HG03520 (cell line): ENCODE results near the gene RAB37.
A peak's percentile ranks its signal among the peaks of the same experiment; 100 is the strongest.

Experiments used
- ATAC-seq: cut with Tn5 transposase; IDR thresholded peaks from one replicate; pipeline ENCODE4 v1.9.1; 2021; ENCODE audit warnings: mild to moderate bottlenecking, moderate library complexity; ENCODE audit not compliant: unreplicated experiment

Gene RAB37

DNA sequence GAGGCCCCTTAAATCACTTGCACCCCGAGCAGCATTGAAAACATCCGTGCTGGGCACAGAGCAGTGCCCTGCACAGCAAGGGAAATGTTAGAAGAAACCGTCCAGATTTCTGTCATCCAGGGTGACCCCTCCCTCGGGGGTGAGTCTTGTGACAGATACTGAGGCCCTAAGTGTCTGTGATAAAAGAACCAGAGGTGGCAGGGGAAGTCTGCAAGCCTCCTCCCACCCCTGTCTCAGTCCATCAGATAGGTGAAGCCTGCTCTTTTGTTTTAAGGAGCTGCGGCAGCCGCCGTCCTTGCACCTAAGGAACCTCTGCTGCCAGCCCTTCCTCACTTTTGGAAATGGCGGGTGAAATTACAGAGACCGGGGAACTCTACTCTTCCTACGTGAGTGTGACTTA lies 39.9 kb downstream of the RAB37 start:
- ATAC-seq, result no peak

DNA sequence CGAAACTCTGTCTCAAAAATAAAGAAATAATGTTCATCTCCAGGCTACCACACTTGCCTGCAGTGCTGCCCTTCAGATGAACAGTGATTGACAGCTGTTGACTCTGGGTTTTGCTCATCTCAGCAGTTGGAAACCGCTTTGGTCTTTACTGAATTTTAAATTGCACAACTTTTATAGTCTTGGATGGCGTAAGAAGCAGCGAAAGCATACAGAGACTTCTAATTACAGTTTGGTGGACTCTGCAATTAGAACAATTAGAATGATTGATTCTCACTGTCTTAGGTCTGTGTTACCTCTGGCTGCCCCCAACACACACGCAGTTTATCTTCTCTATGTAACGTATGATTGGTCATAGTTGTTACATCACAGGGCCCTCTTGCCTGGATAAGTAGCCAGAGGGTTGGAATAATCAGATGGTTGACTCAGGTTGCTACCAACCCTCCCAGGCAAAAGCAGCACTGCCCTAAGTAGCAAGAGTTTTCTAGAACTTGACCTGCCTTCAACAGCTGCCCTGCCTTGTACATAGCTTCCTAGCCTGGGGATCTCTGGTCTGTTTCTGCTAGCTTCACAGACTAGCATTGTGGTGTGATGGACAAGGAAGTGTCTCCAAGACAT lies 41.0 kb downstream of the RAB37 start:
- ATAC-seq, result no peak

DNA sequence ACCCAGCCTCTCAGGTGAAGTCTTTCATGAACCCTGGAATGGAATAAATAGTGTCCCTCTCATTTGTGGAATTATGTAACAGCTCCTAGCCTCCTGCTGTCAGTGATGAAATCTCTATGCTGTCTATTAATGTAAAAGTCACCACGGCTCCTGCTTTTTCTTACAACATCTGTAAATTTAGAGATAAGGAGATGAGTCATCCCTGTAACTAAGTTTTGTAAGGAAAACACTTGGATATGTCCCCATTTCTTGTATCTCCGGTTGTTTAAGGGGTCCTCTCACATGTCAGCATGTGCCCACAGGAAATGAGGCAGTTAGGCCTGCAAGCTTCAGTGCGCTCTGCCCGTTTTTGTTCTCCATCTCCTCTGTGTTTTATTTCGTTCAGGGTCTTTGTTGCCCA lies 41.9 kb downstream of the RAB37 start:
- no peak for ATAC-seq

DNA sequence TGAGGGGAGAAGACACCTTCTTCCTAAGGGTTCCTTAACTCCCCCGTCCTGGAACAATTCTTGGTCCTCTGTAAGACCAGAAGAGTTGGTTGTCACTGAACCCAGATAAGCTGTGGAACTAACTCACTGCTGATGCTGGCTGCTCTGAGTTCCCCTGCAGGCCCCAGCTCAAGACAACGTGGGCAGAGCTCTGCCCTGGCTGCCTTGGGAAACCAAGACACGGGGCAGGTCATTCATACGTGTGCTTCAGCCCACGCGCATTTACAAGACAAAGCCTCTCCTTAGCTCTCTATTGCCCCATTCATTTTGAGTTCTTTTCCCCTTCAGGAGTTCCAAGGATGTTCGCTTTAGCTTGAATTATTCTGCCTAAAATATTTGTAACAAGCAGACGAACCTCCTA lies 42.4 kb downstream of the RAB37 start:
- ATAC-seq, result no peak

DNA sequence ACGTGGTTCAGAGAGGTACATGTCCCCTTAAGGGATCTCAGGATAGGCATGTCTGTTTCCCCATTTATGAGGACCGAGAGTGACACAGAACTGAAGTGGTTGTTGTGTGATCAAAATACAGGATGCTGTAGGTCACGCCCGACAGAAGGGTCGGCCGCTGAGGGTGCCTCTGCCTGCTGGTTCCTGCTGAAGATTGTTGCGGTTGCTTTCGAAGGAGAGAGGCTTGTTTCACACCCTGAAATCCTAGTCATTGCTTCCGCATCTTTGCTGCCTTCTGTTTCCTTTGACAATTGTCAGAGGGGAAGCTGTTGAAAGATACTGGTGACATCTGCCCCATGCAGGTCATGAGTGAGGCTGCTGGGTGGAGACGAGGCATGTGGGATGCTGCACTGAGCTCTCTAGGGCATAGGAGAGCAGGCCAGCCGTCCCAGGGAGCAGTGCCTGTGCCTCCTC lies 42.9 kb downstream of the RAB37 start:
- ATAC-seq, result peak; percentile 52

DNA sequence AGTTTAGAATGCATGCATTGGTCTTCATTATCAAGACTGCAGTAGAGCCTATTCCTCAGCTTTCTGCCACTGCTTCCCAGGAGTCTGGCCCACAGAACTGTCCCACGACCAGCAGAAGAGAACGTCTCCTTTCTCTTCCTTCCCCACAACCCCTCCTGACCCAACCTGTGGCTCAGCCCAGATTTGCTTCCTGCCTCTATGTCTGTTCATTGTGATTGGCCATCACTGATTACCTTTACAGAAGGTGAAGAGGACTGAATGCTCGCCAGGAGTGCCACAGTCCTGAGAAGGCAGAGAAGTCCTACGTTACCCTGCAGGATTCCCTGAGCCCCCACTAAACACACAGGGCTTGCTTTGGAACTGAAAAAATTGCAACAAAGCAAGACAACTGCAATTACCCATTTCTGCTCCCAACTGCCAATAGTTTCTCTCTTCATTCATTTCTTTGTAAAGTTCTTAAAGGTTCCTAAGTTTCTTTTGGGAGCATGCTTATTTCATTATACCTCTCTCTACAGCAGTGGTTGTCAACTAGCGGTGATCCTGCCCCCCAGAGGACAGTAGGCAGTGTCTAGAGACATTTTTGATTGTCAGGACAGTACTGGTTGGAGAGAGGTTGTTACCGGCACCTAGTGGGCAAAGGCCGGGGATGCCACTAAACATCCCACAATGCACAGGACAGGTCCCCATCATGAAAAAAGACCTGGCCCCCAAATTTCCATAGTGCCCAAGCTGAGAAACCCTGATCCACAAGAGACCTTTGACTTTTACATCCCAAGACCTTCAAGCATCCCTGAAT lies 43.6 kb downstream of the RAB37 start:
- ATAC-seq, result no peak

DNA sequence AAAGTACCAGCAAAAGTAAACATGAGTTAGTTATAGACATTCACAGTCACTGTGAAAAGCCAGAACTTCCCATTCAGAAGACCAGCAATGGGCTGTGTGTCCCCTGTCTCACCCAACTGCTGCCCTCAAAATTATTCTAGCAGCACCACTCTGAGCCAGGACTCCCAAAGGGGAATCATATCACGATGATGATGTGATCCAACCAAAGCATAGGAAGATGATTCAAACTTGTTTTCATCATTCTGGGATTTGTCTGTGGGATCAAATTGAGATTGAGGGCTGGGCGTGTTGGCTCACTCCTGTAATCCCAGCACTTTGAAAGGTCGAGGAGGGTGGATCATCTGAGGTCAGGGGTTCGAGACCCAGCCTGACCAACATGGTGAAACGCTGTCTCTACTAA lies 45.5 kb downstream of the RAB37 start:
- ATAC-seq, result no peak

DNA sequence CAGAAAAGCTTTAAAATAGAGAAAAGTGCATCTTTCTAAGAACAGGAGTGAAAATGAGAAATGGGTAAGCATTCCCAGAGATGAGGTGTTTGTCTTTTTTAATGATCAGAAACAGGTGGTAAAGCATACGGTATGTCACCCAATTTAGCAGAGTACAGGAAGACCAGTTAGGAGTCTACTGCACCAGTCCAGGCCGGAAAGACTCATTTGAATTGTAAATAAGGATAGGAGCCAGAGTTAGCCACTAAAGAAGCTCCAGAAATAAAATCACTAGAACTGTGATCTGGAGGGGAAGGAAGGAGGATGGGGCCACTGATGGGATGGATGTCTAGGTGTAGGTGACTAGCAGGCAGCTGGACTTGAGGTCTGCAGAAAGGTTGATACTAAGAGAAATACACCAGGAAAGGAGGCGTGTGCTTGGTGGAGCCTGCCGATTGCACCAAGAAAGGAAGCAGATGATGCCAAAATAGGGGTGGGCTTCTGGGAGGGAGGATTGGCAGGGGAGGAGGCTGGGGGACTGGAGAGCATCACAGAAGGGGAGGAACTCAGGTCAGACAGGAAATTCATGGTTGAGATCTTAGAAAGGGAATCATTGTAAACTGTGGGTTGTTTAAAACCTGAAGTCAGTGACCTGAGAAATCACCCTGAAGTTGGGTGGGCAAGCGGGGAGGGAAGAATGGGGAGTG lies 47.2 kb downstream of the RAB37 start:
- ATAC-seq, result no peak

DNA sequence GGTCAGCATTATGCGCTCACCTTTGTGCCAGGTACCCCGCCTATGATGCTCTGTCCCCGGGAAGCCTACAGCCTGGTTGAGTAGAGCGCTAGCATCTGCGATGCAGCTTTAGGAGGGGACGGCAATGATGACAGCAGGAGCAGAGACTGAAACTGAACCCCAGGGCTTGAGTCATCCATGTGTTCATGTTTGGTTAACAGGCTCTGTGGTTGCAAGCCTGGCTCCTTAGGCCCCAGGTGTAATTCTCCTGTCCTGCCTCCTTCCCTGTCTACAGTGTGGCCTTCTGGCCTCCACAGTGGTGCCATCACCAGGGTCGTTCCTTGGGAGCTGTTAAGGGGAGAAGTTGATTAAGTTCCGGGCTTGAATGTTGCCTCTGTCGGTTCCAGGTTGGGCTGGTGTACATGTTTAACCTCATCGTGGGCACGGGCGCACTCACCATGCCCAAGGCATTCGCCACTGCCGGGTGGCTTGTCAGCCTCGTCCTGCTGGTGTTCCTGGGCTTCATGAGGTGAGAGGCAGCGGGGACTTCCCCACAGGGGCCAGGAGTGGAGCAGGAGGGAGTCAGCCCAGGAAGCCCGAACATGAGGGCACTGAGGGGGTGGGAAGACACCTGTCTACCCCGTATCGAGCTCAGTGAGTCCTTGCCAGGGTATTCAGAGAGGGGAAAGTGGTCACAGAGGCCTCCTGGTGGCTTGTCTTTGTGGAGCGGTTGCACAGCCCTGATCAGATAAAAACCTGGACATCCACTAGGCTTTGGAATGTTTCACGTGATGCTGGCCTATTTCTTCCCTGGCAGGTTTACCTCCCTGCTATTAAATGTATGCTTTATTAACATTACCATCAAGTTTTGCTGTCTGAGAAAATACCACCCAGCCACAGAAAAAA lies 48.3 kb downstream of the RAB37 start:
- ATAC-seq, result no peak

DNA sequence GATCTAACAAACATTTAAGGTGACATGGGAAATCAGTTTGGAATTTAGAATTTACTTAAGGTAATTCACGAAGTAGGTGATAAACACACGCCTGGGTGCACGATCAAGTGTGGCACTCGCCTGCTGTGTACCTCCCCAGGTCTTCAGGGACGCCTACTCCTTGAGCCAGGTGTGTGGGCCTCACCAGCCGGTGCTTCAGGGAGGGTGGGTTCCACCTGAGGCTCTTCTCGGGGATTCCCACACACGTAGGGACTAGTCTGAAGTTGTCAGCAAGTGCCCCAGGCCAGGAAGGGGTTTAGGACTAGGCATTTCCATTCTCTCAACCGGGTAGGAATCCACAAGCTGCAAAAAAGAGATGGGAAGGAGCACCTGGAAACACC lies 48.9 kb downstream of the RAB37 start:
- ATAC-seq, result no peak

- no peak for ATAC-seq
Observed at GRCh38 chr17:74786431-74787055, 49.5 kb downstream of the RAB37 start.

DNA sequence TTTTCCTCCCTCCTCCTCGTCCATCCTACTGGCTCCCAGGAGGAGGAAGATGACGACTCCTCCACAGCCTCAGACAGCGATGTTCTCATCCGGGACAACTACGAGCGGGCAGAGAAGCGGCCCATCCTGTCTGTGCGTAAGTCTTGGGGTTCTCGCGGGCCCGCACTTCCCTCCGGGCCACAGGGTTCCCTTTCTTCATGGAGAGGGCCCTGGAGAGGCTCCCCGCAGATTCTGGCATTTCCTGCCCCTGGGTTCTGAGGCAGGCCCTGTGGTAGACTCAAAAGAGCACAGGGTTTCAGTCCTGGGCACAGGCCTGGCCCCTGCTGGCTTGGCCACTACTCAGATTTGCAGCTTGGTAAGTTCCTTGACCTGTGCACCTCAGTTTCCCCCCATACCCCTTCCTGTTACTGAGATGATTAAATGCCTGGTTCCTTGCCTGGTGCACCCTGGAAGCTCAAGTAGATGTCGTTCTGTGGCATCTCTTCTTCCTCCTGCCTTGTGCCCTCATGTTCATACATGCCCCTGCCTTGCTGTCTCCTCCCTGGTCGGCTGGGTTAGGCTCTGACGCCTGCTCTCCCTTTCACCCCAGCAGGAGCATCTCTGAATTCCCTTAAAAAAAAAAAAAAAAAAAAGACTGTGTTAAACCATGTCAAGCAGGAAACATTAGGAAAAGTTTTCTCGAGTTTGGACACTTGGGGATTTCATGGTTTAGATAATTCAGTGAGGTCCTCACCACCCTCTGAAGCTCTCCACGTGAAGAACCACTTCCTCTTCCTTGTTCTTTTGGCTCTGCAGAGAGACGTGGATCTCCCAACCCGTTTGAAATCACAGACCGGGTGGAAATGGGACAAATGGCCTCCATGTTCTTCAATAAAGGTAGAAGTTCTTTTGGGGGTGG lies 53.4 kb downstream of the RAB37 start:
- ATAC-seq, result no peak

- ATAC-seq, result no peak
Observed at GRCh38 chr17:74792586-74793105, 55.6 kb downstream of the RAB37 start.

- no peak for ATAC-seq
Observed at GRCh38 chr17:74795327-74796020, 58.4 kb downstream of the RAB37 start.

- ATAC-seq, result no peak
Observed at GRCh38 chr17:74796211-74796610, 59.2 kb downstream of the RAB37 start.

DNA sequence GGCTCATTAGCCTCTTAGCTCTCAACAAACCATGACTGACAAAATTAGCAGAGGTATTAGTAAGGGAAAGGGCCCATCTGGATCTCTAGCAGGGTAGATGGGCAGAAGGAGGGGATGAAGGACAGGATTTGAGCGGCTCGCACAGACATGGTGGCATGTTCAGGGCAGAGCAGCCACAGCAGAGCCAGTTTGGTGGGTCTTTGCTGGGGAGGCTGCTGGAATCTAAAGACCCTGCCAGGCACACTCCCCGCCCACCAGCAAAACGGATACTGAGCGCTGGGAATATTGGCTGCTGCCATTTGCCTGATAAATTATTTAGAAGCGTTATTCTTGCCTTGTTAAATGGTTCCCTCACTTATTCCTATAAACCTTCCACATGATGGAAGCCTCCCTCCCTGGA lies 59.8 kb downstream of the RAB37 start:
- ATAC-seq, result no peak
